ENCODE results near the gene RASGRP3. TPM values are rescaled to one million over a fixed set of nuclear protein-coding genes. Genes with fewer than 3 reads are reported as not detected.
"Not testable (repeated sequence)": the region's sequence is repeated elsewhere in the genome, so short reads cannot be mapped to it uniquely, and the experiment has no call there.

Gene RASGRP3
- total and polyA plus RNA-seq, 4 donors, result 13.2 to 29.3 (median 19.5) TPM

DNA sequence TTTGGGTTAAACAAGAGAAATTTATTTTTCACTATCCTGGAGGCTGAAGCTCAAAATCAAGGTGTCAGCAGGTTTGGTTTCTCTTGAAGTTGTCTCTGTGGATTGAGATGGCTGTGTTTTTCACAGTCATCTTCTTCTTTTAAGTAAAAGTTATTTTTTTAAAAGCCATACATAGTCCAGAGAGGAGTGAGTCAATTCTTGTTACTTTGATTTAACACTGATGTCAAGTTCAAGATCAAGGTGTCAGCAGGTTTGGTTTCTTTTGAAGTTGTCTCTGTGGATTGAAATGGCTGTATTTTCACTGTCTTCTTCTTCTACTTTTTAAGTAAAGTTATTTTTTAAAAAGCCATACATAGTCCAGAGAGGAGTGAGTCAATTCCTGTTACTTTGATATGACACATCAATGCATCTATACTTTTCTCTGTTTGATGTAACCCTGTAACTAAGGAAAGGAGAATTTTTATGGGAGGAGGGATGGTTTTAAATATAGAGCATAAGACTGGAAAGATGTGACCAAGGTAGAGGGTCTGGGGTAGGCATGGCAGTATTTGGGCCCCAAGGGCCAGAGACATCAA is 22.5 kb upstream of the RASGRP3 start:
- no peaks in the 10 kb centered on the region for H3K27me3 ChIP-seq (ENCODE audit: control insufficient read depth, insufficient read depth, low read length)
- H3K4me3 ChIP-seq (ENCODE audit: low read depth, low read length), result no peak overlapping the region
- peaks cover 1% of the 10 kb centered on the region for H3K9me3 ChIP-seq (ENCODE audit: control insufficient read depth, insufficient read depth, low read length)
- no peaks in the 10 kb centered on the region for H3K36me3 ChIP-seq (ENCODE audit: control insufficient read depth, insufficient read depth, low read length)
- H3K27ac ChIP-seq (ENCODE audit: low read depth, low read length), result no peak overlapping the region
- no peak for DNase-seq (ENCODE audit: low read depth in 4 of 6, low spot score in 6 of 6)
- no peaks in the 10 kb centered on the region for H3K4me1 ChIP-seq (ENCODE audit: control insufficient read depth, insufficient read depth, low read length)

DNA sequence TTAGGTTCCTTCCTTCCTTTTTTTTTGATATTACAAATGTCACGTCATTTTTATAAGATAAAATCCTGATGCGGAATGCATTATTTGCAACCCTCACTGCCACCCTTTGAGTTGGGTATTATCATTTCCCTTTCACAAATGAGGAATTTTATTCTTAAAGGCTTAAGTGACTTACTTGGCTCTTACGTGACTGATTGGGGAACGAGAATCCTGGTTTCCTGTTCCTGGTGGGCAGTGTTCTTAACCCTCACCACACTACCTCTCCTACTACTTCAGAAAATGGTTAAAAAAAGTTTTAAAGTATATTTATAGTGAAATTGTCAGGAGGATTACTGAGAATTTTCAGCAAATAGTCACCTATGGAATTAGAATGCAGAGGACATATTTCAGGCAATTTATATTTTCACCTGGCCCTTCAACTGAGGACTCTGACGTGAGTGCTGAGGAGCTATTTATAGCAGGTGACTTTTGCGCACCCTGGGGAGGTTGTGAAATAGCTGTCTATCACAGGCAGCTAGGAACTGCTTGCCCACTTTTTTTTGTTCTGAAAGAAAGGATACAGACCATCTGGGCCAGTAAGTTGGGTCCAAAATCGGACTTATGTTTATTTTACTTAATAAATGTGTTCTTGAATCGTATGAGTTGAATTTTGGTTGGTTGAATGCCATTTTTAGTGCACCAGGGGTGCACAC is 18.7 kb upstream of the RASGRP3 start:
- 45% methylated on average over 2 of the region's 8 CpGs for WGBS (ENCODE audit: insufficient coverage)
- Histone ChIP-seq H3K27me3 (ENCODE audit: control insufficient read depth, insufficient read depth, low read length) (no peaks in the 10 kb centered on the region), H3K9me3 (ENCODE audit: control insufficient read depth, insufficient read depth, low read length) (peaks cover 1% of the 10 kb centered on the region), H3K4me1 (ENCODE audit: control insufficient read depth, insufficient read depth, low read length) (no peaks in the 10 kb centered on the region), H3K36me3 (ENCODE audit: control insufficient read depth, insufficient read depth, low read length) (no peaks in the 10 kb centered on the region), H3K4me3 (ENCODE audit: low read depth, low read length) (no peak overlapping the region), H3K27ac (ENCODE audit: low read depth, low read length) (no peak overlapping the region)
- peak in 1 of 6 donors; percentile 11 for DNase-seq (ENCODE audit: low read depth in 4 of 6, low spot score in 6 of 6)

DNA sequence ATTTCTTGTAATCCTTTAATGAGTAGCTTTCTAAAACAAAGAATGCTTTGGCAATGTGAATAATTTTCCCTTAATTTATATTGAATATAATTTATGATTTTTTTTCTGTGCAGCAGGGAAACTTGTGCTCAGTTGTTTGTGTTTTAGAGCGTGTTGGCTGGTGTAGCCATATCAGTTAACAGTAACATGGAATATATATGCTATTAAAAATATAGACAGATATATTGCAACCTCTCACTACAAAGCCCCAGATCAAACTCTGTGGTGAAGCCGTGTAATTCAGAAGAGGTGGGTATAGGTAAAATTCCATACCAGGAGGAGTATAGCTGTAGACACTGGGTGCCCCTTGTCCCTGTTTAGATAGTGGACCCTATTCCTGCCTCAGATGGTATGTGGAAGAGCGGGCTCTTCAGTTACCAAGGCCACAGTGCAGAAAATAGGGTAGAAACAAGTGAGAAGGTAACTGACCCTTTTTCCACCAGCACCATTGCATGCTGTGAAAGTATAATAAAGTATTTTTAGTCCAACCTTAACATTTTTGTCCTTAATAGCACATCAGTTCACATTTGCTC is 18.1 kb upstream of the RASGRP3 start:
- no peak overlapping the region for H3K4me3 ChIP-seq (ENCODE audit: low read depth, low read length)
- WGBS (ENCODE audit: insufficient coverage), result 100% methylated on average over 1 of the region's 3 CpGs

DNA sequence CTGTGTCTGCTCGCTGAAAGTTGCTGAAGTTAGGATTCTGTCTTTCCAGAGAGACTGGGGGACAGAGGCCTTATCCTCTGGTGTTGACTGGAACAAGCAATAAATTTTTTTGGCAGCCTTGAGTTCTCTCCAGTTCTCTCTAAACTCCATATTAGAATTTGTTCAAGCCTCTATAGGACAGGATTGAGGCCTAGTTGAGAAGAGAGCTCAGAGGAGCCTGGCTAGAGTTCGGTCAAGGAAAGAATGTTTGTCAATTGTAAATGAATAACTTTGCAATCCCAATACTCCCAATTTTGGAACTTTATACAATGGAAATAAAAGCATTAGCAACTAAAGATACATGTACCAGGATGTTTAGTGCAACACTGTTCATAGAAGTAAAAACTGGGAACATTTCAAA is 16.7 kb upstream of the RASGRP3 start:
- H3K4me3 ChIP-seq (ENCODE audit: low read depth, low read length), result no peak overlapping the region
- no peaks in the 10 kb centered on the region for H3K9me3 ChIP-seq (ENCODE audit: control insufficient read depth, insufficient read depth, low read length)
- DNase-seq (ENCODE audit: low read depth in 4 of 6, low spot score in 6 of 6), result no peak
- WGBS (ENCODE audit: insufficient coverage), result 100% methylated on average over 1 of the region's 2 CpGs
- no peak overlapping the region for H3K27ac ChIP-seq (ENCODE audit: low read depth, low read length)
- no peaks in the 10 kb centered on the region for H3K27me3 ChIP-seq (ENCODE audit: control insufficient read depth, insufficient read depth, low read length)
- H3K36me3 ChIP-seq (ENCODE audit: control insufficient read depth, insufficient read depth, low read length), result no peaks in the 10 kb centered on the region
- H3K4me1 ChIP-seq (ENCODE audit: control insufficient read depth, insufficient read depth, low read length), result no peaks in the 10 kb centered on the region

More for the DNA sequence above, 18.1 kb upstream of the RASGRP3 start:
- Histone ChIP-seq H3K27ac (ENCODE audit: low read depth, low read length) (no peak overlapping the region), H3K27me3 (ENCODE audit: control insufficient read depth, insufficient read depth, low read length) (no peaks in the 10 kb centered on the region), H3K9me3 (ENCODE audit: control insufficient read depth, insufficient read depth, low read length) (no peaks in the 10 kb centered on the region), H3K36me3 (ENCODE audit: control insufficient read depth, insufficient read depth, low read length) (no peaks in the 10 kb centered on the region), H3K4me1 (ENCODE audit: control insufficient read depth, insufficient read depth, low read length) (no peaks in the 10 kb centered on the region)
- no peak for DNase-seq (ENCODE audit: low read depth in 4 of 6, low spot score in 6 of 6)

DNA sequence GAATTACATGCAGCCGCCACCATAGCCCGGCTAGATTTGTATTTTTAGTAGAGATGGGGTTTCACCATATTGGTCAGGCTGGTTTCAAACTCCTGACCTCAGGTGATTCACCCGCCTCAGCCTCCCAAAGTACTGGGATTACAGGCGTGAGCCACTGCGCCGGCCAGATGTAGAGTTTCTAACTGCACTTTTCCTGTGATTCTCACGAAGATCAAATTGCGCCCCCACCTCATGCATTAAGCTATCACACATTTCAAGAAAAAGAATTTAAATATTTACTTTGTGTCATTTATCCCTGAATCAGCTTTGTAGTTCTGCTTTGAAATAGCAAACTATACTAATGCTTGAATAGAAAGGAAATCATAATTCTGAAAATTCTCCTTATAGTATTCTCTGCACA is 13.9 kb upstream of the RASGRP3 start:
- not testable (repeated sequence) for H3K27ac ChIP-seq (ENCODE audit: low read depth, low read length); H3K9me3 ChIP-seq (ENCODE audit: control insufficient read depth, insufficient read depth, low read length); DNase-seq (ENCODE audit: low read depth in 4 of 6, low spot score in 6 of 6); H3K27me3 ChIP-seq (ENCODE audit: control insufficient read depth, insufficient read depth, low read length); H3K4me1 ChIP-seq (ENCODE audit: control insufficient read depth, insufficient read depth, low read length); H3K36me3 ChIP-seq (ENCODE audit: control insufficient read depth, insufficient read depth, low read length); H3K4me3 ChIP-seq (ENCODE audit: low read depth, low read length)
- 100% methylated on average over 3 of the region's 8 CpGs for WGBS (ENCODE audit: insufficient coverage)

DNA sequence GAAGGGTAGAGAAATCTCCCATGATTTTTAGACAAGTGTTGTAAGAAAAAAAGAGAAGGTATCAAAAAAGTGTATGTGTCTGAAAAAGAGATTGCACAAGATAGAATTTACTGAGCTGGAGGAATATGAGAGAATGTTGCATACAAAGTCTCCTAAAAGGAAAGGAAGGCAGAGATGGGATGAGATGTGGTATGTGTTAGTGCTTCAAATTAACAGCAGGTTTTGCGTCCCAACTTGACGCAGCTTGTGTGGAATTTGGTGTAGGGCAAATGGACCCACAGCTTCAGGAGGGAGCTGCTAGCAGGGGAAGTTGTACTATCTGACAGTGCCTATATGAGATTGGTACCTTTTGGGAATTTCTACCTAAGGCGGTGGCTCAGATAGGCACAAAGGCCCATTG is 9.0 kb upstream of the RASGRP3 start:
- no peaks in the 10 kb centered on the region for H3K27me3 ChIP-seq (ENCODE audit: control insufficient read depth, insufficient read depth, low read length)
- no peaks in the 10 kb centered on the region for H3K4me1 ChIP-seq (ENCODE audit: control insufficient read depth, insufficient read depth, low read length)
- DNase-seq (ENCODE audit: low read depth in 4 of 6, low spot score in 6 of 6), result no peak
- H3K4me3 ChIP-seq (ENCODE audit: low read depth, low read length), result no peak overlapping the region
- WGBS (ENCODE audit: insufficient coverage), result 85% methylated on average over 2 of the region's 3 CpGs
- no peaks in the 10 kb centered on the region for H3K36me3 ChIP-seq (ENCODE audit: control insufficient read depth, insufficient read depth, low read length)
- no peaks in the 10 kb centered on the region for H3K9me3 ChIP-seq (ENCODE audit: control insufficient read depth, insufficient read depth, low read length)
- H3K27ac ChIP-seq (ENCODE audit: low read depth, low read length), result no peak overlapping the region

DNA sequence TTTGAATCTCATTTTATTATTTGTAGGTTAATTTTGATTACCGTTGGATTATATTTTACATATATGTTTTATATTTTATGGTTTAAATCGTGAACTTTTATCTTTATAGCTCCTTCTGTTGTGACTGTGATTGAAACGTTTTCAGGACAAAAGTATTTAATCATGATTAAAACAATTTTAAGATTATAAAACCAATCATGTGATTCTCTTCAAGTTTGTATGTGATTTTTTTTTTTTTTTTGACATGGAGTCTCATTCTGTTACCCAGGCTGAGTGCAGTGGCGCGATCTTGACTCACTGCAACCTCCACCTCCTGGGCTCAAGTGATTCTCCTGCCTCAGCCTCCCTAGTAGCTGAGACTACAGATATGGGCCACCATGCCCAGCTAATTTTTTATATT is 7.2 kb upstream of the RASGRP3 start:
- no peak overlapping the region for H3K27ac ChIP-seq (ENCODE audit: low read depth, low read length)
- DNase-seq (ENCODE audit: low read depth in 4 of 6, low spot score in 6 of 6), result no peak
- no peaks in the 10 kb centered on the region for H3K27me3 ChIP-seq (ENCODE audit: control insufficient read depth, insufficient read depth, low read length)
- H3K4me1 ChIP-seq (ENCODE audit: control insufficient read depth, insufficient read depth, low read length), result no peaks in the 10 kb centered on the region
- no peak overlapping the region for H3K4me3 ChIP-seq (ENCODE audit: low read depth, low read length)
- WGBS (ENCODE audit: insufficient coverage), result no CpG with 5 or more reads among the region's 5 CpGs
- no peaks in the 10 kb centered on the region for H3K9me3 ChIP-seq (ENCODE audit: control insufficient read depth, insufficient read depth, low read length)
- no peaks in the 10 kb centered on the region for H3K36me3 ChIP-seq (ENCODE audit: control insufficient read depth, insufficient read depth, low read length)

DNA sequence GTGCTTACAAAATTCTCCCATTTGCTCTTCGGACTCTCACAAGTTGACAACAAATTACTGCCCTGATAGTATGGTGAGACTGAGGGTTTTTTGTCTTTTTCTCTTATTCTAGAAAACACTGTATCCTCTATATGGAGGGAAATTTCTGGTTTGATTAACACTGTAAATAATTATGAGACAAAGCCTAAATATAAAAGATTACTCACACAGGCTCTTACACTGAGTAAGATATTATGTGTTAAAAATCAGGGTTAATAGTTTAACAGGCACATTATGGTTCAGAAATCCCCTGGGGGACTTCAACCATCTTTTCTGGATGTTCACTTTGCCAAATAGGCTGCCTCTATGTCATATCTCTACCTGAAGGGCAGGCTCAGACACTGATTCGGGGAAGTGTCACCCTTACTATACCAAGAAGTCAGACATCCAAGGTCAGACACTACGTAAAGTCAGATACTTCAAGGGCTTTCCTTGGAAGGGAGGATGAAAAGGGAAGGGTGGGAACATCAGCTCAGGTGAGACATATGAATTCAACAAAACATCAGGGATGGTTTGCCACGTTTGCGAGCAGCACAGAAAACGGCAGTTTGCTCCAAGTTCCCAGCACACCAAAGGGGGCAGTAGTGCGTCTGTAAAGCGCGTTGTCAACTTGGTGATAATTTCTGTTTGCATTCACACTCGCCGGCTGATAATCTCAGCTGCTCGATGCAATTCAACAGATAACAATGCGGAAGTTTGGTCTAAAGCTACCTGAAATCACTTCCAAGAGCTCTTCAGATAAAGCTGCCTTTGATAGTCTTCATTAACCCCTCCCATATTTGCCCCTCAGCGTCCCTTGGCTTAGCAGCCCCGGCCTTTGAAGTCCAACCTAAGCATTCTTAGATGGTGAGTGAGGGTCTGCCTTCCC is 972 bp upstream of the RASGRP3 start:
- 2% methylated on average over 11 of the region's 15 CpGs for WGBS (ENCODE audit: insufficient coverage)
- Histone ChIP-seq H3K9me3 (ENCODE audit: control insufficient read depth, insufficient read depth, low read length) (no peaks in the 10 kb centered on the region), H3K27me3 (ENCODE audit: control insufficient read depth, insufficient read depth, low read length) (peaks cover 2% of the 10 kb centered on the region), H3K36me3 (ENCODE audit: control insufficient read depth, insufficient read depth, low read length) (no peaks in the 10 kb centered on the region), H3K4me1 (ENCODE audit: control insufficient read depth, insufficient read depth, low read length) (peaks cover 12% of the 10 kb centered on the region), H3K27ac (ENCODE audit: low read depth, low read length) (peak overlapping the region; percentile 93), H3K4me3 (ENCODE audit: low read depth, low read length) (peak overlapping the region; percentile 69)
- peak; percentile 52 to 91 (median 74) for DNase-seq (ENCODE audit: low read depth in 4 of 6, low spot score in 6 of 6)

DNA sequence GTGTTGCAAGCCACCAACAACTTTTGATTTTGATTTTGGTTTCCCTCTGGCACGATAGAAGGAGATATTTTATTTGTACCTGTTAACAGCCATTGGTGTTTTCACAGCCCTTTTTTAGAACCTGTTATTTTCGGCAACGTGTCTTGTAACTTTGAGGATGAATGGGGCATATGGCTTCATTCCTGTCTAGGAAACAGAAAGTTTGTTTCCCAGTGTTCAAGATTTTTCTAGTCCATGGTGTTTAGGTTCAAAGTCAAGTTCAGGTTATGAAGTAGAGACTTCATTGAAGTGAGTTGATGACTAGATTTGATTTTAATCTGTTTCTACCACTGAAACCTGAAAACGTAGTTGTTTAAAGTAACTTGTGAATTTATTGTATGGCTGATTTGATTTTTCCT is 343 bp downstream of the RASGRP3 start:
- Histone ChIP-seq H3K9me3 (ENCODE audit: control insufficient read depth, insufficient read depth, low read length) (no peaks in the 10 kb centered on the region), H3K36me3 (ENCODE audit: control insufficient read depth, insufficient read depth, low read length) (no peaks in the 10 kb centered on the region), H3K4me3 (ENCODE audit: low read depth, low read length) (peak overlapping the region; percentile 69), H3K27me3 (ENCODE audit: control insufficient read depth, insufficient read depth, low read length) (peaks cover 2% of the 10 kb centered on the region), H3K4me1 (ENCODE audit: control insufficient read depth, insufficient read depth, low read length) (peaks cover 12% of the 10 kb centered on the region), H3K27ac (ENCODE audit: low read depth, low read length) (peak overlapping the region; percentile 93)
- no peak for DNase-seq (ENCODE audit: low read depth in 4 of 6, low spot score in 6 of 6)
- WGBS (ENCODE audit: insufficient coverage), result no CpG with 5 or more reads among the region's 4 CpGs

Measured in spinal cord (tissue), 10 donors.